ENCODE results near the gene TACR1.

TACR1 gene

DNA sequence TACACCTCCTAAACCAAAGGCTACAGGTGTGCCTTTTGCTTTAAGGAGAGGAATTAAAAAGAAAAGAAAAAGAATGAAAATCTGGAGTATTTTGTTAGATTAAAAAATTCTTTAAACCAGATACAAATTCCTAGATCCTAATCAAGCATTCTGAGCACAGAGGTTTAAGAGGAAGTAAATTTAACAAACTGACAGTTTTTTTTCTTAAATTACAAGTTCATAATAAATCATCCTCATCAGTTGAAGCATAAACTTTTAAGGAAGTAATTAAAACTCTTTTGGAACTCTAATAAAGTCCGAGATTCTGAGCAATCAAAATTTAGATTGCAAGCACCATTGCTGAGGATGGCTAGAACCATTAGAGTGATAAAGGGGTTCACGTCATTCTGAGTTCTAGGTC, 165.8 kb downstream of the TACR1 start:
- DNase-seq (ENCODE audit: extremely low read depth, low read depth) = no peak
- no peak overlapping the region for H3K4me3 ChIP-seq (replicated peaks; ENCODE audit: low read depth, low read length)
- TF ChIP-seq, protein P1, sequence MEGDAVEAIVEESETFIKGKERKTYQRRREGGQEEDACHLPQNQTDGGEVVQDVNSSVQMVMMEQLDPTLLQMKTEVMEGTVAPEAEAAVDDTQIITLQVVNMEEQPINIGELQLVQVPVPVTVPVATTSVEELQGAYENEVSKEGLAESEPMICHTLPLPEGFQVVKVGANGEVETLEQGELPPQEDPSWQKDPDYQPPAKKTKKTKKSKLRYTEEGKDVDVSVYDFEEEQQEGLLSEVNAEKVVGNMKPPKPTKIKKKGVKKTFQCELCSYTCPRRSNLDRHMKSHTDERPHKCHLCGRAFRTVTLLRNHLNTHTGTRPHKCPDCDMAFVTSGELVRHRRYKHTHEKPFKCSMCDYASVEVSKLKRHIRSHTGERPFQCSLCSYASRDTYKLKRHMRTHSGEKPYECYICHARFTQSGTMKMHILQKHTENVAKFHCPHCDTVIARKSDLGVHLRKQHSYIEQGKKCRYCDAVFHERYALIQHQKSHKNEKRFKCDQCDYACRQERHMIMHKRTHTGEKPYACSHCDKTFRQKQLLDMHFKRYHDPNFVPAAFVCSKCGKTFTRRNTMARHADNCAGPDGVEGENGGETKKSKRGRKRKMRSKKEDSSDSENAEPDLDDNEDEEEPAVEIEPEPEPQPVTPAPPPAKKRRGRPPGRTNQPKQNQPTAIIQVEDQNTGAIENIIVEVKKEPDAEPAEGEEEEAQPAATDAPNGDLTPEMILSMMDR (IDR thresholded peaks at IDR 0.05; ENCODE audit: low read depth, low read length, missing control alignments) = no peak

DNA sequence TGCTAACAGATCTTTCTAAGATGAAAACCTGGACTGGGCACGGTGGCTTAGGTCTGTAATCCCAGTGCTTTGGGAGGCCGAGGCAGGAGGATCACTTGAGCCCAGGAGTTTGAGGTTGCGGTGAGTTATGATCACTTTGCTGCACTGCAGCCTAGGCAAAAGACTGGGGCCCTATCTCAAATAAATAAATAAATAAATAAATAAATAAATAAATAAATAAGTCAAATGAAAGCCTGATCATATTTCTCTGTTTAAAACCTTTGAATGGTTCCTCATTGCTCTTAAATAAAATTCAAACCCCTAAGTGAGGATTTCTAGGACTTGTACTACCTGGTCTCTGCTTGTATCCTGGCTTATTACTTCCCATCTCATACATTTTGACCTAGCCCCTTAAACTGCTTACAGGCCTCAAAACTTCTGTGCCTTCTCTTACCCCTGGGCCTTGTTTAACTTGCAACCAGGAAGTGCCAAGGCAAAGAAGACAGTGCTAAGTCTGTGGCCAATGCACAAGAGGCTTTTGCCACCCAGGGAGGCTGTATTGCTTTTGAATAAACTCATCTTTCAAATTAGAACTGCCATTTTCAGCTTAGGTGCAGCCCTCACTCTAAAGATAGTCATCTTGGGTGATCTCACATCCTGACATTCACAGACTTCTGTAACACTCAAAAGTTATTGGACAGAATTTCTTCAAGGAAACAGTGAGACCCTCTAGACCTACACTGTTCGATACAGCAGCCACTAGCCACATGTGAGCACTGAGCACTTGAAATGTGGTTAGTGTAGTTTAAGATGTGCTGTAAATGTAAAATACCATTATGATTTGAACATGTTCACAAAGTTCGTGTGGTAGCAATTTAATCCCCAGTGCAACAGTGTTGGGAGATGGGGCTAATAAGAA, 167.2 kb downstream of the TACR1 start:
- DNase-seq (ENCODE audit: extremely low read depth, low read depth) = no peak
- no peak overlapping the region for H3K4me3 ChIP-seq (replicated peaks; ENCODE audit: low read depth, low read length)
- TF ChIP-seq, protein P1 (IDR thresholded peaks at IDR 0.05; ENCODE audit: low read depth, low read length, missing control alignments) = no peak

DNA sequence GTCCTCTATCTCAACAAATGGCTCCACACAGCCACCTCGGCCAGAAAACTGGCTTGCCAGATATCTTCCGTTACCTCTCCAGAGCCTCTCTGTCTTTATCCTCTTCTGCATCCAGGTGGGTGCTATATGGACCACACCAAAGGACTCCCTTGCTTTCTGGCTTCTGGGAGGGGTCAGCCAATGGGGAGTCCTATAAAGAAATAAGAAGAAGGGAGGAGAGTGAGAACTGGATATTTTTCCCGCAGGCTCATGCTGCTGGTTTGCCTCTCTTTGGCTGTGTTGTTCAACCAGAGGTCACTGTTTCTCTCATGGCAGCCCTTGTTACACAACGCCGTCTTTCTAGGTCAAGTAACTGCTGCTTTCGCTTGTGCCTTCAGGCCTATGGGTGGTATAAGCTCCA, 168.1 kb downstream of the TACR1 start:
- no peak for DNase-seq (ENCODE audit: extremely low read depth, low read depth)
- no peak overlapping the region for H3K4me3 ChIP-seq (replicated peaks; ENCODE audit: low read depth, low read length)
- TF ChIP-seq, protein P1 (IDR thresholded peaks at IDR 0.05; ENCODE audit: low read depth, low read length, missing control alignments) = no peak

DNA sequence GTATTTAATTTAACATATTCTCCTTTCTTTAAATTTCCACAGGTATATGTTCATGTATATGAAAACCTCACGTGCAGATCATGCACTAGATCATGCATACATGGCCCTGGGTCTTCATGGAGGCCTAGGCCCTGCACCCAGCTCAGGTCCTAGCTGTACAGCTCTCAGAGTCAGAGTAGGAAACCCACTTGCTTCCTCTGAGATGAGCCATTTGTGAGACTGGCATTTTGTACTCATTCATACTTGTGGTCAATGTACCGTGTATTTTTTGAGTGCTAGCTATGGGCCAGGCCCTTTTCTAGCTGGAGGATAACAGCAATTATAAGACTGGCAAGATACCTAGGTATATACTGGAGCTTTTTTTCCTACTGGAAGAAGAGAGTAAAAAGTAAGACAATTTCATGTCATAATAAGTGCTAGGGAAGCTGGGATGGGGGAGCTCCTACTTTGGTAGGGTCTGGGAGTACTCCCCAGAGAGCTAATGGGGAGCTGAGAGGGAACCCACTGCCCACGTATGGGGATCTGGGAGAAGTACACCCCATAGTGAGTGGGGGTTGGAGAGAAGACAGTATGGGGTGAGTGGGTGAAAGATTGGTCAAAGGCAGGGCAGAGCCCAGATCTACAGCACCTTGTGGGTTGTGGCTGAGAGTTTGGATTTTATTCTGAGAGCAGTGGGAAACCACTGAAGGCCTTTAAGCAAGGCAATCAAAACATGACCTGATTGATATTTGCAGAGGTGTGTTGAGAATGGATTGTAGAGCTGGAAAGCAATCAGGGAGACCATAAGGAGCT, 168.9 kb downstream of the TACR1 start:
- TF ChIP-seq, protein P1 (IDR thresholded peaks at IDR 0.05; ENCODE audit: low read depth, low read length, missing control alignments) = no peak
- DNase-seq (ENCODE audit: extremely low read depth, low read depth) = no peak
- no peak overlapping the region for H3K4me3 ChIP-seq (replicated peaks; ENCODE audit: low read depth, low read length)

DNA sequence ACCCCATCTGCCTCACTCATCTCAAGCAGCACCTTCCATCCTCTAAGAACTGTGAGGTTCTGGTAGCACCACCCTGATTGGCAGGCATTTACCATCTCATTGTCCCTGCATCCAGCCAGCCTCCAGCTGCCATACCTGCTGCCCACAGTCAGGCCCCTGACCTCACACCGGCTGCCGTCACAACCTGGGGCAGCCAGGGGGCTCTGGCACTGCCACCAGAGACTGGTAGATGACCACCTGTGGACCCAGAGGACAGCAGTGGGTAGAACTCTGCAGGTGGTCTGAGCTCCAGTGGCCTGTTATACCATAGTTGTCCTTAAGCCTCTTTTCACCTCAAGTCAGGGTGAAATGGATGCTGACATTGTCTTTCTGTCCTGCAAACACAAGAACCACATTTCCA, 171.4 kb downstream of the TACR1 start:
- TF ChIP-seq, protein P1 (IDR thresholded peaks at IDR 0.05; ENCODE audit: low read depth, low read length, missing control alignments) = no peak
- no peak overlapping the region for H3K4me3 ChIP-seq (replicated peaks; ENCODE audit: low read depth, low read length)
- DNase-seq (ENCODE audit: extremely low read depth, low read depth) = no peak

DNA sequence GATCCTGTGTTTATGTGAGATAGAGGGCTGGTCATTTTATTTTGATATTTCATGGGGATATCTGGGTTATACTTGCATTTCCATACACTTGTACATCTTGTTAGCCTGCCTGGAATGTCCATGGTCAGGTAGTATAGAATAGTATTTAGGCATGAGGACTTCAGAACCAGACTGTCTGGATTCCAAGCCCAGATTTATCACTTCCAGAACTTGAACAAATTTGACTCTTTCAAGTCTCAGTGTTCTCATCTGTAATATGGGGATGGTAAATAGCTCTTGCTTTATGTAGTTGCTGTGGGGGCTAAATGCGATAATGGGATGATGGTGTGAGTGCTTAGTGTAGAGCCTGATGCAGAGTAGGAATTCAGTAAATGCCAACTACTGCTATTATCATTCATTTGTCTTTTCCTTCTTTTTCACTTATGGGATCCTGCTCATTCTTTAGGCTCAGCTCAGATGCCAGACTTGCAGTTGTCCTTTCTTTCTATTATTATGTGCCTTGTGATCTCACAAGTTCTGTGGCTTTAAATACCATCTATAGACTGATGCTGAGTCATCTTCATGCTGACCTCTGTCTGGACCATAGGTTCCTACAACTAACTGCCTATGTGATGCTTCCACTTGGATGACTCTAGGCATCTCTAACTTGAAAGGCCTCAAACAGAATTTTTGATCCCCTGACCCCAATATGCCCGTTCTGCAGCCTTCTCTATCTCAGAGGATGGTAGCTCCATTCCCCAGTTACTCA, 173.5 kb downstream of the TACR1 start:
- TF ChIP-seq, protein P1 (IDR thresholded peaks at IDR 0.05; ENCODE audit: low read depth, low read length, missing control alignments) = no peak
- H3K4me3 ChIP-seq (replicated peaks; ENCODE audit: low read depth, low read length) = no peak overlapping the region
- DNase-seq (ENCODE audit: extremely low read depth, low read depth) = no peak

Data from HFF-Myc (cell line).